Measurements from ENCODE around the gene AIM2.
"Not testable (repeated sequence)": the region's sequence is repeated elsewhere in the genome, so short reads cannot be mapped to it uniquely, and the experiment has no call there.

The AIM2 gene, protein sequence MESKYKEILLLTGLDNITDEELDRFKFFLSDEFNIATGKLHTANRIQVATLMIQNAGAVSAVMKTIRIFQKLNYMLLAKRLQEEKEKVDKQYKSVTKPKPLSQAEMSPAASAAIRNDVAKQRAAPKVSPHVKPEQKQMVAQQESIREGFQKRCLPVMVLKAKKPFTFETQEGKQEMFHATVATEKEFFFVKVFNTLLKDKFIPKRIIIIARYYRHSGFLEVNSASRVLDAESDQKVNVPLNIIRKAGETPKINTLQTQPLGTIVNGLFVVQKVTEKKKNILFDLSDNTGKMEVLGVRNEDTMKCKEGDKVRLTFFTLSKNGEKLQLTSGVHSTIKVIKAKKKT

GRCh38 chr1:159076438-159077119 is at the start of gene AIM2:
TSS of gene AIM2 (minus strand) at chr1:159076766. CDS start at chr1:159073499, 3,267 bp downstream.
- in situ Hi-C loops (cut with MboI; ENCODE audit: low sequenced_read_pairs) = no loop called here

DNA sequence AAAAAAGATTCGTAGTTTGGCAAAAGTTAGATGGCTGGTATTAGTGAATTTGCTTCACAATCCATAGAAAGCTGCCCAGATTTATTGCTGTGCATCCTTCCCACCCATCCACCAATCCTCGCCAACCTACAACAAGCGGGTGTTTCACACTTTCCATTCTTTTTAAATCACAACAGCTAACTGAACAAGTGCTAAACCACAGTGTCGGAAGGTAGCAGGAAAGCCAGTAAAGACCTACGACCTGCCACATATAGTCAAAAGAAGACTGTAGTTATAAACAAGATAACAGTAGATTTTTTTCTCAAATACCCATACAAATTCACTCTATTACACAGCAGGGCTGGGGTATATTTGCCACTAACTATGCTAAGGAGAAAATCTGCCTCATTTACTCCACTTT is 47.0 kb upstream of the AIM2 start:
- in situ Hi-C loops (cut with MboI; ENCODE audit: low sequenced_read_pairs) = no loop called here

- in situ Hi-C loops (cut with MboI; ENCODE audit: low sequenced_read_pairs) = no loop called here
Measured at GRCh38 chr1:159122005-159122621, 45.5 kb upstream of the AIM2 start.

DNA sequence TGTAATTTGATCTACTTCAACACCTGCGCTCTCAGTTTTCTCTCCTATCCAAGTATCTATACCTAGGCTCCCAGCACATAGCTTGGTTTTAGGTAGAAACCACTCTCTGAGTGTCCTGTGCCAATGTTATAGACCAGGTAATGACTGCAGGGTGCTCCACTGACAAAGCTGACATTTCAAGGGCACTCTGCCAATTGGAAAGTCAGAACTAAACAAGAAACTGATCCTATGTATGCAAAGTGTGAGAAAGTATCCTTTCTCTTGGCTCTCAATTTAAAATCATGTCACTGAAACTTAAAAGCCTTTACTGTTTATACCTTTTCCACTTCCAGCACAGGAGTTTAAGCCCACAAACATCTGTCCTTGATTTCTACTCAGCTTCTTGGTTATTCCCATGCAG is 45.0 kb upstream of the AIM2 start:
- in situ Hi-C loops (cut with MboI; ENCODE audit: low sequenced_read_pairs) = no loop called here

GRCh38 chr1:159120317-159120716 is 43.8 kb upstream of the AIM2 start:
- in situ Hi-C loops (cut with MboI; ENCODE audit: low sequenced_read_pairs) = no loop called here

DNA sequence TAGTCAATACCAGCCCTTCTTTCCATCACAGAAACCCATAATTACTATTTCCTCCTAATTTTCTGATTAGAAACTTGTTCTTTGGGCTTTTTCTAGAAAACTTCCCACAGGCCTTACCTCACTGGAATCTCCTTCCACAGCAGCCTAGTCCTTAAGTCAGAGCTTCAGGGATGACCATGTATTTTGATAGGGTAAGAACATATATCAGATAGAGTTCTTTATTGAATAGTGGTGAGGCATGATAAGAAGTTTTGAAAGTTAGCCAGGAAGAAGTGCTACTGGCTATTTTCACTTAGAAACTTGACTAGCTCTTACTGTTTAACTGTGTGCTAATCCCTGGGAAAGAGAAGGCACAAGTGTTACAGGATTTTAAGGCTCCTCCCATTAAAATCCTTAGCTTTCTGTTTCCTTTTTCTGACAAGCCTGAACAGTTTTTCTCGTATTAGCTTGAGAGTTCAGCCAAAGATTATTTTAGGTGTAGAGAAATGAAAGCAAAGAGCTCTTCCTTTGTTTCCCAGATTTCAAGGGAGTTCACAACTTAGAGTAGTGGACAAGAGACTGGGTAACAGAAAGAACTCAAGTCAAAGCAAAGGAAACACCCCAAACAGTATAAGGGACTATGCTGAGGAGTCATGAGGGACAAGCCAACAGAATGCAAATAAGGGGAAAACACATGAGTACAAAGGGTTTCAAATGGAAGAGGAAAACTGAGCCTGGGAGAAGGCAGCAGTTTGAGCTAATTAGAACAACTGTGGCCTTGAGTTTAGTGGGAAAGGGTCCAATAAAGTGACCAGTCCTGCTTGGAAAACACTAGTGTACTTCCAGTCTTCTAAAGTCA is 37.2 kb upstream of the AIM2 start:
- in situ Hi-C loops (cut with MboI; ENCODE audit: low sequenced_read_pairs) = no loop called here

GRCh38 chr1:159103021-159103420 is 26.5 kb upstream of the AIM2 start:
- in situ Hi-C loops (cut with MboI; ENCODE audit: low sequenced_read_pairs) = not testable (repeated sequence)

DNA sequence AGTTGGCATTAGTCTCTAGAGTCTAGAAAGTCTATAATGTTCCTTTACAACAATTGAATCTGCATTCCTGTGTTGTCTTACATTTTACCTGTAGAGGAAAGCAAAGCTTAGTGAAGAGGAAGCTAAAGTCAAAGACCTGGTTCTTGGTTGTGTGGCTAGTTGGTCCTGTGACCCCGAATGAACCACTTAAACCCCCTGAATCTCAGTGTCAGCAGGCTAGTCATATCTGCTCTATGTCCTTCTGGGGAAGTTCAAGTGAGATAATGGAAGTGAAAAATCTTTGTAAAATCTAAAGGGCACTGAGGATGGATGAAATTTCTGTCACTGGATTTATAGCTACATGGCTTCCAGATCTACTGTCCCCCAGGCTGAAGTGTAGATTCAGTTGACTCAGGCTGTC is 24.0 kb upstream of the AIM2 start:
- in situ Hi-C loops (cut with MboI; ENCODE audit: low sequenced_read_pairs) = no loop called here

GRCh38 chr1:159098596-159098995 is 22.0 kb upstream of the AIM2 start:
- in situ Hi-C loops (cut with MboI; ENCODE audit: low sequenced_read_pairs) = no loop called here

GRCh38 chr1:159092036-159092760 is 15.6 kb upstream of the AIM2 start:
- in situ Hi-C loops (cut with MboI; ENCODE audit: low sequenced_read_pairs) = no loop called here

- in situ Hi-C loops (cut with MboI; ENCODE audit: low sequenced_read_pairs) = no loop called here
Measured at GRCh38 chr1:159091607-159092031, 15.1 kb upstream of the AIM2 start.

DNA sequence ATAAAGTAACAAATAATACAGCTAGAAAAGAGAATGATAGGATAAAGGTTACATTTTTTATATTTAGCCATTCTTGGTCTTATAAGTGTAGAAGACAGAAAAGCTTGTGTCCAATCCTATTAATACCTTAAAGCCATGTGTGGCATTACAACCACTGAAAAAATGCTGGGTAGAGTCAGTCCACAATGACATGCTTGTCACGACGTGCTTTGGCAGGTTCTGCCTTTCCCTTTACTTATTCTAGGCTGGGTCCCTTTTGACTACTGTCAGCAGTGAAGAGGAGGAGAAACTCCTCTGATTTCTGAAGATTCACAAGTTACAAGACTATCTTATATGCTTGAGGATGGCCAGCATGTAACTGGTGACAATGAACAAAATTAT is 14.6 kb upstream of the AIM2 start:
- in situ Hi-C loops (cut with MboI; ENCODE audit: low sequenced_read_pairs) = no loop called here

GRCh38 chr1:159090286-159091179 is 14.0 kb upstream of the AIM2 start:
- in situ Hi-C loops (cut with MboI; ENCODE audit: low sequenced_read_pairs) = no loop called here

- in situ Hi-C loops (cut with MboI; ENCODE audit: low sequenced_read_pairs) = no loop called here
Measured at GRCh38 chr1:159089184-159089791, 12.7 kb upstream of the AIM2 start.

GRCh38 chr1:159088546-159089183 is 12.1 kb upstream of the AIM2 start:
- in situ Hi-C loops (cut with MboI; ENCODE audit: low sequenced_read_pairs) = no loop called here

- in situ Hi-C loops (cut with MboI; ENCODE audit: low sequenced_read_pairs) = no loop called here
Measured at GRCh38 chr1:159088050-159088449, 11.5 kb upstream of the AIM2 start.

GRCh38 chr1:159084867-159085266 is 8.3 kb upstream of the AIM2 start:
- in situ Hi-C loops (cut with MboI; ENCODE audit: low sequenced_read_pairs) = no loop called here

GRCh38 chr1:159084152-159084551 is 7.6 kb upstream of the AIM2 start:
- in situ Hi-C loops (cut with MboI; ENCODE audit: low sequenced_read_pairs) = no loop called here

- in situ Hi-C loops (cut with MboI; ENCODE audit: low sequenced_read_pairs) = no loop called here
Measured at GRCh38 chr1:159083013-159083412, 6.4 kb upstream of the AIM2 start.
